Epithelial cell of proximal tubule (primary cell): ENCODE measurements around the gene HSPB2. TPM values are rescaled to one million over a fixed set of nuclear protein-coding genes. Genes with fewer than 3 reads are reported as not detected.

Experiments
- DNase-seq: peaks from one replicate; pipeline ENCODE4 v3.0.0-alpha.2; 2011; ENCODE audit warnings: low read depth
- H3K4me3 ChIP-seq: 2 replicates; pipeline ENCODE4 v1.5.1; 2011; ENCODE audit warnings: low read depth, mild to moderate bottlenecking, low read length
- CTCF ChIP-seq: conservative IDR thresholded peaks from 2 replicates; pipeline ENCODE4 v1.5.1; 2012; ENCODE audit warnings: low read depth, mild to moderate bottlenecking, low read length
- total RNA-seq: library from RNA; depleted of rRNA; stranded (reverse); fragments of >200 nt; gene quantifications from 2 replicates; pipeline ENCODE4 v1.2.3, GENCODE V29; 2015

HSPB2 gene, protein sequence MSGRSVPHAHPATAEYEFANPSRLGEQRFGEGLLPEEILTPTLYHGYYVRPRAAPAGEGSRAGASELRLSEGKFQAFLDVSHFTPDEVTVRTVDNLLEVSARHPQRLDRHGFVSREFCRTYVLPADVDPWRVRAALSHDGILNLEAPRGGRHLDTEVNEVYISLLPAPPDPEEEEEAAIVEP
- total RNA-seq: 0.29 TPM in 1 of 2 replicates, not detected in the other

DNA sequence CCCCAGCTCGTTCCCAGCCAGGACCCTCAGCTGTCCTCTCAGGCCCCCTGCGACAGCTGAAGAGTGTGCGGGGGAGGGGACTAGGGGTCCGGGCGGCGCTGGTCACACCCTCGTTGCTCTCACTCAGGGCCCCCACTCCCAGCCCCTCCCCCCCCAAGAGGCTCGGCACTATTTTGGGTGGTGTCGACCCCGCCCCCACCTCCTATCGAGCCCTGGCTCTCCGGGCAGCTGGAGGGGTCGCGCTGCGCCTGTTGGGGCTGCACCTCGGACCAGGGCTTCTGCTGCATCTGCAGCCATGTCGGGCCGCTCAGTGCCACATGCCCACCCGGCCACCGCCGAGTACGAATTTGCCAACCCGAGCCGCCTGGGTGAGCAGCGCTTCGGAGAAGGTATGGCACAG, at the start of gene HSPB2:
Gene HSPB2 (plus strand): TSS at position 200 of the 400 bp plus-strand sequence. CDS start 96 bp downstream, at position 296.
- no peak for DNase-seq
- H3K4me3 ChIP-seq: peak within 1 kb of the TSS; percentile 67
- no peak for TF ChIP-seq CTCF

DNA sequence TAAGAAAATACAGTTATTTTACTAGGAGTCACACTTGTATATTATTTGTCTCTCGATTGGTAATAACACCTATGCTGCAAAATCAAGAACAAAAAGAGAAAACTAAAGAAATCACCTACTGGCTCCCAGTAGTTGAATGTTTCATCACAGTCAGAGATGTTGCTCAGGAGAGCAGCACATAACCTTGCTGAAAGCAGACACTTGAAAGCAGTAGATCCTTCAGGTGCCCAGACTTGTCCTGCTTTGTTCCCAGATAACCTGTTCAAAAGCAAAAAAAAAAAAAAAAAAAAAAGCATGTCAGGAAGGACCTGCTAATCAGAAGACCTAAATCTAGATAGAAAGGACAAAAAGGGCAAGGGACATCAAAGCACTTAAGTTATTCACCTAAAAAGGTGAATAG, 42.4 kb upstream of the HSPB2 start:
- no peak for DNase-seq
- TF ChIP-seq CTCF: no peak
- H3K4me3 ChIP-seq: peak overlapping the region; percentile 85

- TF ChIP-seq CTCF: no peak
- DNase-seq: no peak
- peak overlapping the region; percentile 85 for H3K4me3 ChIP-seq
Measured at GRCh38 chr11:111870522-111870885, 42.0 kb upstream of the HSPB2 start.

DNA sequence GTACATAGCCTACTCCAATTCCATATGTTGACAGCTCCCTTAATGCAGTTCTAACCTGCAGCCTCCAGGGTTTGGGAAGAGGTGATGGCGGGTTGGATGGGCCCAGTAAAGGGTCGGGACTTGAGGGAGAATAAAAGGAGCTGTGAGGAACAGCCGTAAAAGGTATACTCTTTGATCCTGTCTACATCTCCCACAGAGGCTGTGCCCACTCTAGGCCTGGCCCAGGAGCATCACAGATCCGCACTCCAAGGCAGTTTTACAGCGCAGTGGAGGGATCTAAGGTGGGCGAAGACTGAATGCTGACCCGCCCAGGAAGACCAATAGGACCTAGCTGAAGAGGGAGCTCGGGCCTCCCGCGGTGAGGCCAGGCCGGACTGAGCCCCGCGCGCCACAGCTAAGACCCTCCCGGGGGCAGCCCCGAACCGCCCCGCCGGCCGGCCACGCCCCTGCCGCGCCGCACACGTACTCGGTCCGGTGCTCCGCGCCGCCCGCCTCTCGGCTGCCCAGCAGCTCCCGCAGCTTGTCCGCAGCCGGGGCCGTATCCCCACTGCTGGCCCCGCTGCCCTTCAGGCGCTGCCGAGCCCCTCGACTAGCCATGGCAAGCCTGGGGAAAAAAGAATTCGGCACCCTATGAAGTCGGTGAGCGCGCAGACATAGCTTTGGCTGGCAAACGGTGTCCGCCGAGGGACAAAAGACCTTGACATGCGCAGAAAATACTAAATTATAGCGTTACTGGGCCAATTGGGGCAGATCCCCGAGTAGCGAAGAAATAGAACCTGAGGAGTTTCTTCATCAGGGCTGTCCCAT, 41.4 kb upstream of the HSPB2 start, which contains the start of gene ALG9:
Gene ALG9 (minus strand): TSS at position 696 of the 807 bp plus-strand sequence. CDS start 99 bp downstream, at position 597.
- TF ChIP-seq CTCF: peak; percentile 46
- no peak for DNase-seq
- H3K4me3 ChIP-seq: peak within 1 kb of the TSS; percentile 85

GRCh38 chr11:111871693-111872161, 40.8 kb upstream of the HSPB2 start:
- no peak for DNase-seq
- TF ChIP-seq CTCF: no peak
- H3K4me3 ChIP-seq: peak overlapping the region; percentile 85

DNA sequence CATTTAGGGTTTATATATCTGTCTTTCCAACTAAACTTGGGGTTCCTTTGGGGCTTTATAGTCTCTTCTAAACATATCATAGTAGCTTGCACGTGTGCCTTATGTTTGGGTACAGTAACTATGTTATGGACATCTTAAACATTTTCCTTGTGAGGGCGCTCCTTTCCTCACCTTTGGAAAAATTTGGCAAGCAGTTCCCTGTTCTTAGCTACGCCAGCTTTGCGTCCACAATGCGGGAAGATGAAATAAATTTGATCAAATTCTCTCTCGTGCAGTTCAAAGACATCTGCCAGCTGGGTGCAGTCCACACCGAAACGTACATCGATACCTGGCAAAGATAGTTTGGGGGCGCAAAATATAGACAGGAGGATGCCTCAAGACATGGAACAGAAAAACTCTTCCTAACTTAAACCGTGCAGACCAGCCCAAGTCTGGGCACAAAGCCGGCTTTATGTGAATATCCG, 34.1 kb upstream of the HSPB2 start:
- H3K4me3 ChIP-seq: peak overlapping the region; percentile 77
- no peak for DNase-seq
- TF ChIP-seq CTCF: no peak
